Measurements from ENCODE around the gene LINC00632.

LINC00632 gene

DNA sequence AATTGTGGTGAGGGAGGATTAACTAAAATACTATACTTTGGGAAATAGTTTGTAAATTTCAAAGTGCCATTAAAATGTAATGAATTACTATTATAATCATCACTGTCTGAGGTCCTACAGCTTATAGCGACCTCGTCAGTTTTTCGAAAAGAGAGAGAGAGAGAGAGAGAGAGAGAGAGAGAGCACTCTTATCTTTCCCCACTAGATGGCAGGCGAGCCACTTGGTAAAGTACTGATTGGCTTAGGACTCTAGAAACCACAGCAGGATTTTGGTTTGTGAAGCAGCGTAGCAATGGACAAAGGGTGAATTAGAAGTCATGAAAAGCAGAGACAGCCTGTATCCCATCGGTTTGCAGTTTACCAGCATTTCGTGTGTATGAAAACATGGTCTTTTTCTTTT, 52.5 kb downstream of the LINC00632 start:
- Histone ChIP-seq H3K27me3 (ENCODE audit: insufficient read depth, low read length, poor library complexity) (no peaks in the 10 kb centered on the region), H3K4me1 (ENCODE audit: insufficient read depth, low read length) (no peaks in the 10 kb centered on the region), H2AFZ (ENCODE audit: low read depth, low read length) (no peak overlapping the region), H3K27ac (ENCODE audit: low read length) (no peak overlapping the region), H3K36me3 (ENCODE audit: insufficient read depth, low read length) (no peaks in the 10 kb centered on the region), H3K9ac (ENCODE audit: low read depth, low read length) (no peak overlapping the region), H3K79me2 (ENCODE audit: insufficient read depth, low read length) (no peaks in the 10 kb centered on the region), H3K9me3 (ENCODE audit: insufficient read depth, low read length, severe bottlenecking) (no peaks in the 10 kb centered on the region), H3K4me3 (ENCODE audit: low read depth in 1 of 2, low read length in 2 of 2) (no peak overlapping the region), H4K20me1 (ENCODE audit: insufficient read depth, low read length) (no peaks in the 10 kb centered on the region), H3K4me2 (ENCODE audit: insufficient read depth, low read length) (no peak overlapping the region)
- peak; percentile 70; the same call in 2 of the 3 replicates for ATAC-seq (ENCODE audit: insufficient read depth, low read depth)
- DNase-seq, result peak; percentile 30
- TF ChIP-seq CTCF (IDR thresholded peaks at IDR 0.05; ENCODE audit: borderline replicate concordance, extremely low read depth, low read length, poor library complexity, severe bottlenecking), result peak; percentile 70
- TF ChIP-seq EZH2 (IDR thresholded peaks at IDR 0.05; ENCODE audit: borderline replicate concordance, low read depth, low read length, severe bottlenecking), result no peak

DNA sequence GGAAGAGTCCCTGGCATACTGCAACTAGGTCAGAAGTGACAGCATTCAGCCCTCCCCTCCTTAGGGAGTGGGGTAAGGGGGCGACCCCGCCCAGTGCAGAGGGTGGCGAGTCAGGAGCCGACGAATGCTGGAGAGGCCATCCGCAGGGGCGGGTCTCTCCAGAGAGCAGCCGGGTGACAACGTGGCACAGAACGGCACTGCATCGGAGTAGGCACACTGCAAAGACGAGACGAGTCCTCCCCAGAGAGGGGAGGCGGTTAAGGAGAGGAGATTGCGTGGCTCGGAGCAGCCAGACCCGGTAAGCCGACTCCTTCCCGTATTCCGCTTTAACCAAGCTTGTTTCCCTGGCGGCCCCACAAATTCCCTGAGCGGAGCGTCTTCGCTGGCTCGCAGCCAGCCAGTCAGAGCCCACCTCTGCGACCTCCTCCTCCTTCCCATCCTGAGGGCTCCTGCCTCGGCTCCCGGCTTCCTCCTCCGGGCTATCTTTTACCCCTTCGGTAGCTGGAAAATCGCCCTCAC, 54.9 kb downstream of the LINC00632 start:
- Histone ChIP-seq H3K4me2 (ENCODE audit: insufficient read depth, low read length) (no peak overlapping the region), H3K27ac (ENCODE audit: low read length) (no peak overlapping the region), H3K36me3 (ENCODE audit: insufficient read depth, low read length) (no peaks in the 10 kb centered on the region), H4K20me1 (ENCODE audit: insufficient read depth, low read length) (no peaks in the 10 kb centered on the region), H3K9ac (ENCODE audit: low read depth, low read length) (no peak overlapping the region), H3K27me3 (ENCODE audit: insufficient read depth, low read length, poor library complexity) (no peaks in the 10 kb centered on the region), H3K79me2 (ENCODE audit: insufficient read depth, low read length) (no peaks in the 10 kb centered on the region), H2AFZ (ENCODE audit: low read depth, low read length) (no peak overlapping the region), H3K4me3 (ENCODE audit: low read depth in 1 of 2, low read length in 2 of 2) (no peak overlapping the region), H3K4me1 (ENCODE audit: insufficient read depth, low read length) (no peaks in the 10 kb centered on the region), H3K9me3 (ENCODE audit: insufficient read depth, low read length, severe bottlenecking) (no peaks in the 10 kb centered on the region)
- DNase-seq (no peak), ATAC-seq (ENCODE audit: insufficient read depth, low read depth) (no peak)
- TF ChIP-seq EZH2 (IDR thresholded peaks at IDR 0.05; ENCODE audit: borderline replicate concordance, low read depth, low read length, severe bottlenecking), result no peak
- TF ChIP-seq CTCF (IDR thresholded peaks at IDR 0.05; ENCODE audit: borderline replicate concordance, extremely low read depth, low read length, poor library complexity, severe bottlenecking), result no peak

DNA sequence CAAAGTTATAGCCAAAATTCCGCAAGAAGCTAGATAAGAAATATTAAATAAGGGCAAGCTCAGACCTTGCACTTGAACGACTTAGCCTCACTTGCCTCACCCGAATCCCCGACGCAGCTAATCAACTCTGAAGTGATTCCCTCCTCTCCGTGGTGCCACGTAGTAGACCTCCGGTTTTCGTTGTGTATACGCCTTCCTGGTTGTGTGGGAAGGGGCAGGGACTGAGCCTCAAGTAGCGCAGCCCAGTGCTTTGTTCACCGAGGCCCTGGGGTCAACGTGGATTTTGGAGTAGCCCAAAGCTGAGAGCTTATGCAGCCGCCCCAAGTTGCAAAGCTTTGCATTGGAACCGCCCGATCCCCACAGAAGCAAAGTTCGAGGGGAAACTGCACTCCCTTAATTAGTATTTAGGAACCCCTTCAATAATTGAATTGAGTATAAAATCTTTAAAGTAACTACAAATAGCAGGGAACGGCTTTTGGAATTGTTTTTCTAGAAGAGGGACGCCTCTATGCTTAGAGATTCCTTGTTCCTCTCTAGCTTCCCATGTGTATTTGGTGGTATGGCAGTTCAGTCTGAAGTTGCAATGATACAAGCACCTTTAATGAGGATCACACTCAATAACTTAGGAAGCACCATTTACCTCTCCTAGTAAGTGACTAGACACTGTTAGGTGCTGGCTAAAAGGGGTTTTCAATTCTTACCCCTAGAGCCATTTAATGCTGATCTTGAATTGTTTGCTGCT, 55.7 kb downstream of the LINC00632 start:
- Histone ChIP-seq H3K36me3 (ENCODE audit: insufficient read depth, low read length) (no peaks in the 10 kb centered on the region), H3K79me2 (ENCODE audit: insufficient read depth, low read length) (no peaks in the 10 kb centered on the region), H2AFZ (ENCODE audit: low read depth, low read length) (no peak overlapping the region), H3K27me3 (ENCODE audit: insufficient read depth, low read length, poor library complexity) (no peaks in the 10 kb centered on the region), H3K27ac (ENCODE audit: low read length) (no peak overlapping the region), H3K9ac (ENCODE audit: low read depth, low read length) (no peak overlapping the region), H3K9me3 (ENCODE audit: insufficient read depth, low read length, severe bottlenecking) (no peaks in the 10 kb centered on the region), H3K4me2 (ENCODE audit: insufficient read depth, low read length) (no peak overlapping the region), H3K4me3 (ENCODE audit: low read depth in 1 of 2, low read length in 2 of 2) (no peak overlapping the region), H3K4me1 (ENCODE audit: insufficient read depth, low read length) (no peaks in the 10 kb centered on the region), H4K20me1 (ENCODE audit: insufficient read depth, low read length) (no peaks in the 10 kb centered on the region)
- no peak for TF ChIP-seq CTCF (IDR thresholded peaks at IDR 0.05; ENCODE audit: borderline replicate concordance, extremely low read depth, low read length, poor library complexity, severe bottlenecking)
- TF ChIP-seq EZH2 (IDR thresholded peaks at IDR 0.05; ENCODE audit: borderline replicate concordance, low read depth, low read length, severe bottlenecking), result no peak
- ATAC-seq (ENCODE audit: insufficient read depth, low read depth) (no peak), DNase-seq (no peak)

Data from DND-41 (cell line).